ENCODE measurements around the gene TRAPPC8. TPM values are rescaled to one million over a fixed set of nuclear protein-coding genes. Genes with fewer than 3 reads are reported as not detected.
"Not testable (repeated sequence)": the region's sequence is repeated elsewhere in the genome, so short reads cannot be mapped to it uniquely, and the experiment has no call there.

The TRAPPC8 gene
- total and polyA plus RNA-seq, 2 donors: 18.2 to 119 TPM

- H3K4me3 ChIP-seq (ENCODE audit: low read depth, low read length); H3K4me1 ChIP-seq (ENCODE audit: insufficient read depth); H3K27ac ChIP-seq (ENCODE audit: low read depth); H3K36me3 ChIP-seq (ENCODE audit: insufficient read depth); DNase-seq (ENCODE audit: extremely low spot score): not testable (repeated sequence)
- 98% methylated on average over 5 of the region's 5 CpGs for WGBS
Observed at GRCh38 chr18:31926988-31927387, 15.9 kb downstream of the TRAPPC8 start.

GRCh38 chr18:31920277-31920676, 22.7 kb downstream of the TRAPPC8 start:
- Histone ChIP-seq H3K36me3 (ENCODE audit: insufficient read depth) (no peaks in the 10 kb centered on the region), H3K4me1 (ENCODE audit: insufficient read depth) (no peaks in the 10 kb centered on the region), H3K4me3 (ENCODE audit: low read depth, low read length) (no peak overlapping the region), H3K27ac (ENCODE audit: low read depth) (no peak overlapping the region)
- DNase-seq (ENCODE audit: extremely low spot score): no peak
- 94% methylated on average over 3 of the region's 3 CpGs for WGBS

GRCh38 chr18:31919366-31919765, 23.6 kb downstream of the TRAPPC8 start:
- WGBS: 98% methylated on average over 5 of the region's 5 CpGs
- not testable (repeated sequence) for DNase-seq (ENCODE audit: extremely low spot score); H3K4me1 ChIP-seq (ENCODE audit: insufficient read depth); H3K27ac ChIP-seq (ENCODE audit: low read depth); H3K36me3 ChIP-seq (ENCODE audit: insufficient read depth); H3K4me3 ChIP-seq (ENCODE audit: low read depth, low read length)

- Histone ChIP-seq H3K27ac (ENCODE audit: low read depth) (no peak overlapping the region), H3K4me3 (ENCODE audit: low read depth, low read length) (no peak overlapping the region), H3K4me1 (ENCODE audit: insufficient read depth) (no peaks in the 10 kb centered on the region), H3K36me3 (ENCODE audit: insufficient read depth) (peaks cover under 1% of the 10 kb centered on the region)
- no peak for DNase-seq (ENCODE audit: extremely low spot score)
- WGBS: 99% methylated on average over 1 of the region's 1 CpG
Observed at GRCh38 chr18:31918733-31919132, 24.2 kb downstream of the TRAPPC8 start.

- Histone ChIP-seq H3K36me3 (ENCODE audit: insufficient read depth) (peaks cover 2% of the 10 kb centered on the region), H3K27ac (ENCODE audit: low read depth) (no peak overlapping the region), H3K4me3 (ENCODE audit: low read depth, low read length) (no peak overlapping the region), H3K4me1 (ENCODE audit: insufficient read depth) (no peaks in the 10 kb centered on the region)
- DNase-seq (ENCODE audit: extremely low spot score): no peak
Observed at GRCh38 chr18:31901063-31901462, 41.9 kb downstream of the TRAPPC8 start.

- DNase-seq (ENCODE audit: extremely low spot score); H3K4me3 ChIP-seq (ENCODE audit: low read depth, low read length); H3K4me1 ChIP-seq (ENCODE audit: insufficient read depth); H3K27ac ChIP-seq (ENCODE audit: low read depth); H3K36me3 ChIP-seq (ENCODE audit: insufficient read depth): not testable (repeated sequence)
- 99% methylated on average over 7 of the region's 7 CpGs for WGBS
Observed at GRCh38 chr18:31899771-31900170, 43.2 kb downstream of the TRAPPC8 start.

GRCh38 chr18:31892936-31893335, 50.0 kb downstream of the TRAPPC8 start:
- Histone ChIP-seq H3K36me3 (ENCODE audit: insufficient read depth) (no peaks in the 10 kb centered on the region), H3K27ac (ENCODE audit: low read depth) (no peak overlapping the region), H3K4me3 (ENCODE audit: low read depth, low read length) (no peak overlapping the region), H3K4me1 (ENCODE audit: insufficient read depth) (no peaks in the 10 kb centered on the region)
- DNase-seq (ENCODE audit: extremely low spot score): no peak
- WGBS: 93% methylated on average over 4 of the region's 4 CpGs

GRCh38 chr18:31891566-31891965, 51.4 kb downstream of the TRAPPC8 start:
- no peaks in the 10 kb centered on the region for H3K36me3 ChIP-seq (ENCODE audit: insufficient read depth)
- WGBS: 98% methylated on average over 3 of the region's 3 CpGs
- DNase-seq (ENCODE audit: extremely low spot score): no peak
- H3K27ac ChIP-seq (ENCODE audit: low read depth): no peak overlapping the region
- no peaks in the 10 kb centered on the region for H3K4me1 ChIP-seq (ENCODE audit: insufficient read depth)
- H3K4me3 ChIP-seq (ENCODE audit: low read depth, low read length): no peak overlapping the region

- H3K4me1 ChIP-seq (ENCODE audit: insufficient read depth): no peaks in the 10 kb centered on the region
- peaks cover 6% of the 10 kb centered on the region for H3K36me3 ChIP-seq (ENCODE audit: insufficient read depth)
- no peak overlapping the region for H3K27ac ChIP-seq (ENCODE audit: low read depth)
- DNase-seq (ENCODE audit: extremely low spot score): no peak
- WGBS: 99% methylated on average over 4 of the region's 4 CpGs
- H3K4me3 ChIP-seq (ENCODE audit: low read depth, low read length): no peak overlapping the region
Observed at GRCh38 chr18:31884020-31884419, 58.9 kb downstream of the TRAPPC8 start.

GRCh38 chr18:31880186-31880898, 62.6 kb downstream of the TRAPPC8 start:
- Histone ChIP-seq H3K4me3 (ENCODE audit: low read depth, low read length) (no peak overlapping the region), H3K27ac (ENCODE audit: low read depth) (no peak overlapping the region), H3K4me1 (ENCODE audit: insufficient read depth) (no peaks in the 10 kb centered on the region), H3K36me3 (ENCODE audit: insufficient read depth) (peaks cover 7% of the 10 kb centered on the region)
- no peak for DNase-seq (ENCODE audit: extremely low spot score)
- whole genome bisulfite sequencing: 91% methylated on average over 1 of the region's 1 CpG

GRCh38 chr18:31878358-31878757, 64.6 kb downstream of the TRAPPC8 start:
- no peak for DNase-seq (ENCODE audit: extremely low spot score)
- H3K27ac ChIP-seq (ENCODE audit: low read depth): no peak overlapping the region
- WGBS: 98% methylated on average over 4 of the region's 4 CpGs
- H3K4me3 ChIP-seq (ENCODE audit: low read depth, low read length): no peak overlapping the region
- H3K4me1 ChIP-seq (ENCODE audit: insufficient read depth): no peaks in the 10 kb centered on the region
- peaks cover 5% of the 10 kb centered on the region for H3K36me3 ChIP-seq (ENCODE audit: insufficient read depth)

GRCh38 chr18:31877900-31878299, 65.0 kb downstream of the TRAPPC8 start:
- no peak for DNase-seq (ENCODE audit: extremely low spot score)
- Histone ChIP-seq H3K27ac (ENCODE audit: low read depth) (no peak overlapping the region), H3K36me3 (ENCODE audit: insufficient read depth) (peaks cover 6% of the 10 kb centered on the region), H3K4me1 (ENCODE audit: insufficient read depth) (no peaks in the 10 kb centered on the region), H3K4me3 (ENCODE audit: low read depth, low read length) (no peak overlapping the region)
- 96% methylated on average over 5 of the region's 5 CpGs for WGBS

- H3K36me3 ChIP-seq (ENCODE audit: insufficient read depth): peaks cover 3% of the 10 kb centered on the region
- WGBS: 72% methylated on average over 4 of the region's 4 CpGs
Observed at GRCh38 chr18:31876707-31877106, 66.2 kb downstream of the TRAPPC8 start.

GRCh38 chr18:31875301-31875700, 67.6 kb downstream of the TRAPPC8 start:
- Histone ChIP-seq H3K4me3 (ENCODE audit: low read depth, low read length) (no peak overlapping the region), H3K36me3 (ENCODE audit: insufficient read depth) (peaks cover 3% of the 10 kb centered on the region), H3K27ac (ENCODE audit: low read depth) (no peak overlapping the region), H3K4me1 (ENCODE audit: insufficient read depth) (no peaks in the 10 kb centered on the region)
- no peak for DNase-seq (ENCODE audit: extremely low spot score)
- 84% methylated on average over 2 of the region's 2 CpGs for WGBS

More at GRCh38 chr18:31876707-31877106, 66.2 kb downstream of the TRAPPC8 start:
- no peaks in the 10 kb centered on the region for H3K4me1 ChIP-seq (ENCODE audit: insufficient read depth)
- DNase-seq (ENCODE audit: extremely low spot score): no peak
- no peak overlapping the region for H3K4me3 ChIP-seq (ENCODE audit: low read depth, low read length)
- H3K27ac ChIP-seq (ENCODE audit: low read depth): no peak overlapping the region

GRCh38 chr18:31863103-31863502, 79.8 kb downstream of the TRAPPC8 start:
- 93% methylated on average over 1 of the region's 1 CpG for WGBS
- no peaks in the 10 kb centered on the region for H3K4me1 ChIP-seq (ENCODE audit: insufficient read depth)
- H3K27ac ChIP-seq (ENCODE audit: low read depth): no peak overlapping the region
- no peak overlapping the region for H3K4me3 ChIP-seq (ENCODE audit: low read depth, low read length)
- no peaks in the 10 kb centered on the region for H3K36me3 ChIP-seq (ENCODE audit: insufficient read depth)
- DNase-seq (ENCODE audit: extremely low spot score): no peak
